NCI-H524 (cell line): ENCODE results near the gene IZUMO4.

Source experiments
- DNase-seq, 2 experiments: peaks; one replicate each; lab custom pipeline; 2025; lab: John Stamatoyannopoulos, UW

The IZUMO4 gene

GRCh38 chr19:2096480-2097202 is at the start of gene IZUMO4:
Gene IZUMO4, plus strand, starts transcription at chr19:2096915. Its CDS starts 31 bp downstream, at chr19:2096946.
- peak; percentile 96 to 99 for DNase-seq

GRCh38 chr19:2047076-2047448 is 49.7 kb upstream of the IZUMO4 start:
- DNase-seq, result no peak

- DNase-seq, result no peak
These were observed 49.1 kb upstream of the IZUMO4 start for GRCh38 chr19:2047449-2048103.

GRCh38 chr19:2048104-2048958 is 48.4 kb upstream of the IZUMO4 start:
- no peak for DNase-seq

GRCh38 chr19:2048959-2049740 is 47.6 kb upstream of the IZUMO4 start:
- no peak for DNase-seq

- no peak for DNase-seq
These were observed 46.9 kb upstream of the IZUMO4 start for GRCh38 chr19:2049741-2050348.

GRCh38 chr19:2050349-2050990 is 46.2 kb upstream of the IZUMO4 start:
- no peak for DNase-seq

- peak; percentile 74 to 87 for DNase-seq
These were observed 45.5 kb upstream of the IZUMO4 start, which contains the start of gene MKNK2 for GRCh38 chr19:2050991-2051772. Gene MKNK2, minus strand, starts transcription at chr19:2051244. Its CDS starts 393 bp downstream, at chr19:2050851.

GRCh38 chr19:2051773-2052704 is 44.7 kb upstream of the IZUMO4 start:
- no peak for DNase-seq

- DNase-seq, result no peak
These were observed 42.9 kb upstream of the IZUMO4 start for GRCh38 chr19:2053601-2054389.

GRCh38 chr19:2054763-2055162 is 42.0 kb upstream of the IZUMO4 start:
- DNase-seq, result no peak

GRCh38 chr19:2055931-2056836 is 40.5 kb upstream of the IZUMO4 start:
- no peak for DNase-seq

GRCh38 chr19:2056837-2057192 is 39.9 kb upstream of the IZUMO4 start:
- no peak for DNase-seq

- DNase-seq, result no peak
These were observed 38.9 kb upstream of the IZUMO4 start for GRCh38 chr19:2057484-2058469.

GRCh38 chr19:2058570-2059421 is 37.9 kb upstream of the IZUMO4 start:
- DNase-seq, result no peak
